Measurements from ENCODE around the gene BLACAT1. TPM values are rescaled to one million over a fixed set of nuclear protein-coding genes. Genes with fewer than 3 reads are reported as not detected.

The BLACAT1 gene
- total and polyA plus RNA-seq, 2 of the 13 experiments (the other 11 are each of a cell fraction or from before 2014, with no cell fraction given), result 1.2 to 2.8 TPM

GRCh38 chr1:205429762-205430695 lies 25.8 kb downstream of the BLACAT1 start (continued):
- TF ChIP-seq KIAA2018 (CRISPR knock-in tag; IDR thresholded peaks at IDR 0.05; ENCODE audit: borderline replicate concordance), result no peak

Data from HepG2 (cell line).